ENCODE measurements around the gene NUP133.
"Not testable (repeated sequence)": the region's sequence is repeated elsewhere in the genome, so short reads cannot be mapped to it uniquely, and the experiment has no call there.

The NUP133 gene

GRCh38 chr1:229507502-229507901 is 639 bp downstream of the NUP133 start:
- no peaks in the 10 kb centered on the region for H3K36me3 ChIP-seq (ENCODE audit: insufficient read depth, low read length)
- H3K4me1 ChIP-seq (ENCODE audit: insufficient read depth, low read length), result peaks cover 19% of the 10 kb centered on the region

GRCh38 chr1:229506633-229507032 is 1.5 kb downstream of the NUP133 start:
- no peak overlapping the region for H3K27ac ChIP-seq (ENCODE audit: low read depth, low read length)
- H3K9me3 ChIP-seq (ENCODE audit: low read length), result no peaks in the 10 kb centered on the region
- H3K27me3 ChIP-seq (ENCODE audit: control insufficient read depth in 1 of 2, insufficient read depth in 2 of 2, low read length in 2 of 2), result no peaks in the 10 kb centered on the region
- peaks cover 19% of the 10 kb centered on the region for H3K4me1 ChIP-seq (ENCODE audit: insufficient read depth, low read length)
- H3K4me3 ChIP-seq (ENCODE audit: low read depth in 1 of 2, low read length in 2 of 2), result no peak overlapping the region
- no peak overlapping the region for H3K9ac ChIP-seq (ENCODE audit: low read length)
- no peaks in the 10 kb centered on the region for H3K36me3 ChIP-seq (ENCODE audit: insufficient read depth, low read length)

More at GRCh38 chr1:229507502-229507901, 639 bp downstream of the NUP133 start:
- no peaks in the 10 kb centered on the region for H3K9me3 ChIP-seq (ENCODE audit: low read length)
- H3K27me3 ChIP-seq (ENCODE audit: control insufficient read depth in 1 of 2, insufficient read depth in 2 of 2, low read length in 2 of 2), result no peaks in the 10 kb centered on the region
- peak overlapping the region; percentile 99 for H3K9ac ChIP-seq (ENCODE audit: low read length)
- peak overlapping the region; percentile 99 for H3K27ac ChIP-seq (ENCODE audit: low read depth, low read length)
- H3K4me3 ChIP-seq (ENCODE audit: low read depth in 1 of 2, low read length in 2 of 2), result peak overlapping the region; percentile 94 to 98

GRCh38 chr1:229495782-229496181 is 12.4 kb downstream of the NUP133 start:
- H3K27ac ChIP-seq (ENCODE audit: low read depth, low read length), result no peak overlapping the region

GRCh38 chr1:229487181-229487580 is 21.0 kb downstream of the NUP133 start:
- Histone ChIP-seq H3K27ac (ENCODE audit: low read depth, low read length) (no peak overlapping the region), H3K4me3 (ENCODE audit: low read depth in 1 of 2, low read length in 2 of 2) (no peak overlapping the region), H3K36me3 (ENCODE audit: insufficient read depth, low read length) (peaks cover 64% of the 10 kb centered on the region), H3K27me3 (ENCODE audit: control insufficient read depth in 1 of 2, insufficient read depth in 2 of 2, low read length in 2 of 2) (no peaks in the 10 kb centered on the region), H3K9me3 (ENCODE audit: low read length) (no peaks in the 10 kb centered on the region), H3K4me1 (ENCODE audit: insufficient read depth, low read length) (no peaks in the 10 kb centered on the region), H3K9ac (ENCODE audit: low read length) (no peak overlapping the region)

More at GRCh38 chr1:229495782-229496181, 12.4 kb downstream of the NUP133 start:
- H3K36me3 ChIP-seq (ENCODE audit: insufficient read depth, low read length), result peaks cover 52% of the 10 kb centered on the region
- no peak overlapping the region for H3K4me3 ChIP-seq (ENCODE audit: low read depth in 1 of 2, low read length in 2 of 2)
- H3K9me3 ChIP-seq (ENCODE audit: low read length), result no peaks in the 10 kb centered on the region
- H3K9ac ChIP-seq (ENCODE audit: low read length), result no peak overlapping the region
- no peaks in the 10 kb centered on the region for H3K27me3 ChIP-seq (ENCODE audit: control insufficient read depth in 1 of 2, insufficient read depth in 2 of 2, low read length in 2 of 2)
- H3K4me1 ChIP-seq (ENCODE audit: insufficient read depth, low read length), result no peaks in the 10 kb centered on the region

- Histone ChIP-seq H3K27me3 (ENCODE audit: control insufficient read depth in 1 of 2, insufficient read depth in 2 of 2, low read length in 2 of 2) (no peaks in the 10 kb centered on the region), H3K4me3 (ENCODE audit: low read depth in 1 of 2, low read length in 2 of 2) (no peak overlapping the region), H3K9me3 (ENCODE audit: low read length) (no peaks in the 10 kb centered on the region), H3K36me3 (ENCODE audit: insufficient read depth, low read length) (peaks cover 73% of the 10 kb centered on the region), H3K4me1 (ENCODE audit: insufficient read depth, low read length) (no peaks in the 10 kb centered on the region), H3K9ac (ENCODE audit: low read length) (no peak overlapping the region), H3K27ac (ENCODE audit: low read depth, low read length) (no peak overlapping the region)
Measured at GRCh38 chr1:229485318-229485717, 22.8 kb downstream of the NUP133 start.

- no peaks in the 10 kb centered on the region for H3K4me1 ChIP-seq (ENCODE audit: insufficient read depth, low read length)
- no peak overlapping the region for H3K27ac ChIP-seq (ENCODE audit: low read depth, low read length)
- H3K36me3 ChIP-seq (ENCODE audit: insufficient read depth, low read length), result peaks cover 69% of the 10 kb centered on the region
- no peak overlapping the region for H3K4me3 ChIP-seq (ENCODE audit: low read depth in 1 of 2, low read length in 2 of 2)
- H3K9ac ChIP-seq (ENCODE audit: low read length), result no peak overlapping the region
- H3K27me3 ChIP-seq (ENCODE audit: control insufficient read depth in 1 of 2, insufficient read depth in 2 of 2, low read length in 2 of 2), result no peaks in the 10 kb centered on the region
- H3K9me3 ChIP-seq (ENCODE audit: low read length), result no peaks in the 10 kb centered on the region
Measured at GRCh38 chr1:229482511-229482910, 25.6 kb downstream of the NUP133 start.

GRCh38 chr1:229480495-229480894 is 27.6 kb downstream of the NUP133 start:
- no peak overlapping the region for H3K4me3 ChIP-seq (ENCODE audit: low read depth in 1 of 2, low read length in 2 of 2)
- no peaks in the 10 kb centered on the region for H3K27me3 ChIP-seq (ENCODE audit: control insufficient read depth in 1 of 2, insufficient read depth in 2 of 2, low read length in 2 of 2)
- no peaks in the 10 kb centered on the region for H3K4me1 ChIP-seq (ENCODE audit: insufficient read depth, low read length)
- H3K27ac ChIP-seq (ENCODE audit: low read depth, low read length), result no peak overlapping the region
- peaks cover 52% of the 10 kb centered on the region for H3K36me3 ChIP-seq (ENCODE audit: insufficient read depth, low read length)
- H3K9me3 ChIP-seq (ENCODE audit: low read length), result no peaks in the 10 kb centered on the region
- no peak overlapping the region for H3K9ac ChIP-seq (ENCODE audit: low read length)

GRCh38 chr1:229479660-229480399 is 28.3 kb downstream of the NUP133 start:
- H3K4me3 ChIP-seq (ENCODE audit: low read depth in 1 of 2, low read length in 2 of 2), result no peak overlapping the region
- H3K4me1 ChIP-seq (ENCODE audit: insufficient read depth, low read length), result no peaks in the 10 kb centered on the region
- peaks cover 49% of the 10 kb centered on the region for H3K36me3 ChIP-seq (ENCODE audit: insufficient read depth, low read length)
- no peaks in the 10 kb centered on the region for H3K9me3 ChIP-seq (ENCODE audit: low read length)
- H3K27me3 ChIP-seq (ENCODE audit: control insufficient read depth in 1 of 2, insufficient read depth in 2 of 2, low read length in 2 of 2), result no peaks in the 10 kb centered on the region
- H3K9ac ChIP-seq (ENCODE audit: low read length), result no peak overlapping the region
- no peak overlapping the region for H3K27ac ChIP-seq (ENCODE audit: low read depth, low read length)

GRCh38 chr1:229478852-229479251 is 29.3 kb downstream of the NUP133 start:
- no peak overlapping the region for H3K27ac ChIP-seq (ENCODE audit: low read depth, low read length)
- H3K9ac ChIP-seq (ENCODE audit: low read length), result no peak overlapping the region
- no peaks in the 10 kb centered on the region for H3K4me1 ChIP-seq (ENCODE audit: insufficient read depth, low read length)
- no peak overlapping the region for H3K4me3 ChIP-seq (ENCODE audit: low read depth in 1 of 2, low read length in 2 of 2)
- no peaks in the 10 kb centered on the region for H3K27me3 ChIP-seq (ENCODE audit: control insufficient read depth in 1 of 2, insufficient read depth in 2 of 2, low read length in 2 of 2)
- H3K9me3 ChIP-seq (ENCODE audit: low read length), result no peaks in the 10 kb centered on the region
- peaks cover 53% of the 10 kb centered on the region for H3K36me3 ChIP-seq (ENCODE audit: insufficient read depth, low read length)

GRCh38 chr1:229475859-229476258 is 32.3 kb downstream of the NUP133 start:
- not testable (repeated sequence) for H3K4me3 ChIP-seq (ENCODE audit: low read depth in 1 of 2, low read length in 2 of 2); H3K27ac ChIP-seq (ENCODE audit: low read depth, low read length); H3K4me1 ChIP-seq (ENCODE audit: insufficient read depth, low read length); H3K27me3 ChIP-seq (ENCODE audit: control insufficient read depth in 1 of 2, insufficient read depth in 2 of 2, low read length in 2 of 2); H3K9ac ChIP-seq (ENCODE audit: low read length); H3K9me3 ChIP-seq (ENCODE audit: low read length)
- peaks cover 46% of the 10 kb centered on the region for H3K36me3 ChIP-seq (ENCODE audit: insufficient read depth, low read length)

- Histone ChIP-seq H3K27ac (ENCODE audit: low read depth, low read length) (no peak overlapping the region), H3K27me3 (ENCODE audit: control insufficient read depth in 1 of 2, insufficient read depth in 2 of 2, low read length in 2 of 2) (no peaks in the 10 kb centered on the region), H3K9me3 (ENCODE audit: low read length) (no peaks in the 10 kb centered on the region), H3K36me3 (ENCODE audit: insufficient read depth, low read length) (peaks cover 59% of the 10 kb centered on the region), H3K4me3 (ENCODE audit: low read depth in 1 of 2, low read length in 2 of 2) (no peak overlapping the region), H3K9ac (ENCODE audit: low read length) (no peak overlapping the region), H3K4me1 (ENCODE audit: insufficient read depth, low read length) (no peaks in the 10 kb centered on the region)
Measured at GRCh38 chr1:229474509-229474908, 33.6 kb downstream of the NUP133 start.

- no peaks in the 10 kb centered on the region for H3K4me1 ChIP-seq (ENCODE audit: insufficient read depth, low read length)
- H3K27ac ChIP-seq (ENCODE audit: low read depth, low read length), result no peak overlapping the region
- H3K27me3 ChIP-seq (ENCODE audit: control insufficient read depth in 1 of 2, insufficient read depth in 2 of 2, low read length in 2 of 2), result no peaks in the 10 kb centered on the region
- H3K36me3 ChIP-seq (ENCODE audit: insufficient read depth, low read length), result peaks cover 61% of the 10 kb centered on the region
- H3K9ac ChIP-seq (ENCODE audit: low read length), result no peak overlapping the region
- H3K4me3 ChIP-seq (ENCODE audit: low read depth in 1 of 2, low read length in 2 of 2), result no peak overlapping the region
- no peaks in the 10 kb centered on the region for H3K9me3 ChIP-seq (ENCODE audit: low read length)
Measured at GRCh38 chr1:229471175-229471574, 37.0 kb downstream of the NUP133 start.
